DND-41 (cell line): Measurements from ENCODE around the gene SVIL.
"Not testable (repeated sequence)": the region's sequence is repeated elsewhere in the genome, so short reads cannot be mapped to it uniquely, and the experiment has no call there.

Experiments
- ATAC-seq: fragments of 200-7000 bp; cut with Tn5 transposase; 3 replicates; pipeline ENCODE4 v1.9.1; 2021; ENCODE audit warnings: low read depth; ENCODE audit not compliant: insufficient read depth
- DNase-seq: peaks from one replicate; pipeline ENCODE4 v3.0.0-alpha.2; 2020
- H2AFZ ChIP-seq: 2 replicates; pipeline ENCODE4 v1.6.0; 2012; ENCODE audit warnings: low read depth, low read length
- H3K27ac ChIP-seq: 2 replicates; pipeline ENCODE4 v1.5.1; 2012; ENCODE audit warnings: low read length, inconsistent platforms
- H3K27me3 ChIP-seq: fragments of 200-600 bp; sonication (generic); 2 replicates; pipeline ENCODE4 v1.6.0; 2012; ENCODE audit warnings: low read length, mild to moderate bottlenecking, inconsistent platforms; ENCODE audit not compliant: insufficient read depth, poor library complexity
- H3K36me3 ChIP-seq: 2 replicates; pipeline ENCODE4 v1.5.1; 2012; ENCODE audit warnings: low read length, inconsistent platforms; ENCODE audit not compliant: insufficient read depth
- H3K4me1 ChIP-seq: 2 replicates; pipeline ENCODE4 v1.5.1; 2012; ENCODE audit warnings: mild to moderate bottlenecking, low read length; ENCODE audit not compliant: insufficient read depth
- H3K4me2 ChIP-seq: 2 replicates; pipeline ENCODE4 v1.6.0; 2012; ENCODE audit warnings: mild to moderate bottlenecking, moderate library complexity, low read length, inconsistent platforms; ENCODE audit not compliant: insufficient read depth
- H3K4me3 ChIP-seq, 2 experiments: fragments of 200-600 bp in 1 of 2; shearing (Covaris generic) in 1 of 2; 2 replicates each; pipeline ENCODE4 v1.5.1; 2012 to 2016; ENCODE audit warnings: inconsistent platforms in 2 of 2, low read length in 2 of 2, mild to moderate bottlenecking in 2 of 2, low read depth in 1 of 2, moderate library complexity in 1 of 2
- H3K79me2 ChIP-seq: 2 replicates; pipeline ENCODE4 v1.6.0; 2012; ENCODE audit warnings: low read length, inconsistent platforms; ENCODE audit not compliant: insufficient read depth
- H3K9ac ChIP-seq: 2 replicates; pipeline ENCODE4 v1.6.0; 2012; ENCODE audit warnings: low read depth, mild to moderate bottlenecking, inconsistent platforms, low read length, moderate library complexity
- H3K9me3 ChIP-seq: 2 replicates; pipeline ENCODE4 v1.5.1; 2012; ENCODE audit warnings: low read length, moderate library complexity, mild to moderate bottlenecking, inconsistent platforms; ENCODE audit not compliant: insufficient read depth, severe bottlenecking
- H4K20me1 ChIP-seq: 2 replicates; pipeline ENCODE4 v1.6.0; 2012; ENCODE audit warnings: low read length; ENCODE audit not compliant: insufficient read depth
- EZH2 ChIP-seq: IDR thresholded peaks from 3 replicates; pipeline ENCODE4 v1.6.1; 2012; ENCODE audit warnings: borderline replicate concordance, low read depth, mild to moderate bottlenecking, moderate library complexity, low read length, inconsistent platforms; ENCODE audit not compliant: severe bottlenecking
- TF ChIP-seq, protein P1 (sequence below): IDR thresholded peaks from 2 replicates; pipeline ENCODE4 v1.5.1; 2012; ENCODE audit warnings: borderline replicate concordance, low read length, moderate library complexity, mild to moderate bottlenecking; ENCODE audit not compliant: poor library complexity, severe bottlenecking; ENCODE audit errors: extremely low read depth

SVIL gene

DNA sequence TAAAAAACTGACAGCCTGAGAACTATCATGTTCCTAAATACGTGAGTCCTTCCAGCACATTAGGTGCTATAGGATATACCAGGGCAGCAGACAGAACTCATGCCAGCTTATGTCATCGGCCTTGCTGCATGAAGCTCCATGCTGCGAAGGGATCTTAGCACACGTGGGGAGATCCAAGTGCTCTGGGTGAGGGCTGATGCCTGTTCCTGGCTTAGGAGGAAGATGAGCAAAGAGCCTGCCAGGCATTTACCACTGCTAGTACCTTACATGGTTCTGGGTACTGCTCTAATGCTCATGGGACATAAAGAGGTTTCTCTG, 43.2 kb downstream of the SVIL start:
- peaks cover 13% of the 10 kb centered on the region; the same call in 1 of the 2 replicates for H3K79me2 ChIP-seq
- ATAC-seq (no peak), DNase-seq (no peak)
- H3K27me3 ChIP-seq = no peaks in the 10 kb centered on the region
- no peak overlapping the region for H3K9ac ChIP-seq
- TF ChIP-seq EZH2 = no peak
- TF ChIP-seq, protein P1, sequence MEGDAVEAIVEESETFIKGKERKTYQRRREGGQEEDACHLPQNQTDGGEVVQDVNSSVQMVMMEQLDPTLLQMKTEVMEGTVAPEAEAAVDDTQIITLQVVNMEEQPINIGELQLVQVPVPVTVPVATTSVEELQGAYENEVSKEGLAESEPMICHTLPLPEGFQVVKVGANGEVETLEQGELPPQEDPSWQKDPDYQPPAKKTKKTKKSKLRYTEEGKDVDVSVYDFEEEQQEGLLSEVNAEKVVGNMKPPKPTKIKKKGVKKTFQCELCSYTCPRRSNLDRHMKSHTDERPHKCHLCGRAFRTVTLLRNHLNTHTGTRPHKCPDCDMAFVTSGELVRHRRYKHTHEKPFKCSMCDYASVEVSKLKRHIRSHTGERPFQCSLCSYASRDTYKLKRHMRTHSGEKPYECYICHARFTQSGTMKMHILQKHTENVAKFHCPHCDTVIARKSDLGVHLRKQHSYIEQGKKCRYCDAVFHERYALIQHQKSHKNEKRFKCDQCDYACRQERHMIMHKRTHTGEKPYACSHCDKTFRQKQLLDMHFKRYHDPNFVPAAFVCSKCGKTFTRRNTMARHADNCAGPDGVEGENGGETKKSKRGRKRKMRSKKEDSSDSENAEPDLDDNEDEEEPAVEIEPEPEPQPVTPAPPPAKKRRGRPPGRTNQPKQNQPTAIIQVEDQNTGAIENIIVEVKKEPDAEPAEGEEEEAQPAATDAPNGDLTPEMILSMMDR = no peak
- H2AFZ ChIP-seq = no peak overlapping the region
- peaks cover 17% of the 10 kb centered on the region for H4K20me1 ChIP-seq
- H3K4me3 ChIP-seq = no peak overlapping the region
- no peaks in the 10 kb centered on the region for H3K9me3 ChIP-seq
- no peak overlapping the region for H3K4me2 ChIP-seq
- peaks cover 20% of the 10 kb centered on the region for H3K4me1 ChIP-seq
- H3K27ac ChIP-seq = no peak overlapping the region
- H3K36me3 ChIP-seq = no peaks in the 10 kb centered on the region

DNA sequence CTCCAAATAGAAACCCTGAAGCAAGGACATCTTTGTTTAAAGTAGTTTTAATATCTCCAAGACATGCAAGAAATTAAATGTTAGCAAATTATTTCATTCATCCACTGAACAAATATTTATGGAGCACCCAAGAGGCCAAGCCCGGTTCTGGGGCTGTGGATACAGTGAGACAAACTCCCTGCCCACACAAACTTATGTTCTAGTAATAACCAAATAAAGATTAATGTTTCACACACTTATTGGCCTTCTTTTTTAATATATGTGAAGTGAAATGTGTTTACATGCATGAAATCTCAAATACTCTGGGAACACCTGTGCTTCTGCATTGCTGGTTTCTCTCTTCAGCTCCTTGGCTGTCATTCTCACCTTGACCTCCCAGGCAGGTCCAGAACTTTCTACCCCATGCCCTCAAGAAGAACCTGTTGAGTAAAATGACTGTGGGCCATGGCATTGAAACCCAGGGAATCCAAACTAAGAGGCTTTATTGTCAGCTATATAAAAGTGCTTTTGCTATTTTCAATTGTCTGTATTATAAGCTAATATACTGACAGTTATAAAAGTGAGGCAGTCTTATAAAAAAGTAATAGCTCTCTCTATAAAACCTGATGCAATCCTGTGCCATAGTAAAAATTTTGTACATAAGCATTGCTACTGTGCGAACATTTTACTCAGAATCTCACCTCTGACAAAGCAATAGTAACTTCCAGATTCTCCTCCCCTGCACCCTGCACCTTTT, 43.7 kb downstream of the SVIL start:
- Histone ChIP-seq H3K4me2 (peak overlapping the region; percentile 17; the same call in 1 of the 2 replicates), H3K79me2 (peaks cover 13% of the 10 kb centered on the region; the same call in 1 of the 2 replicates)
- TF ChIP-seq, protein P1 = no peak
- TF ChIP-seq EZH2 = no peak

DNA sequence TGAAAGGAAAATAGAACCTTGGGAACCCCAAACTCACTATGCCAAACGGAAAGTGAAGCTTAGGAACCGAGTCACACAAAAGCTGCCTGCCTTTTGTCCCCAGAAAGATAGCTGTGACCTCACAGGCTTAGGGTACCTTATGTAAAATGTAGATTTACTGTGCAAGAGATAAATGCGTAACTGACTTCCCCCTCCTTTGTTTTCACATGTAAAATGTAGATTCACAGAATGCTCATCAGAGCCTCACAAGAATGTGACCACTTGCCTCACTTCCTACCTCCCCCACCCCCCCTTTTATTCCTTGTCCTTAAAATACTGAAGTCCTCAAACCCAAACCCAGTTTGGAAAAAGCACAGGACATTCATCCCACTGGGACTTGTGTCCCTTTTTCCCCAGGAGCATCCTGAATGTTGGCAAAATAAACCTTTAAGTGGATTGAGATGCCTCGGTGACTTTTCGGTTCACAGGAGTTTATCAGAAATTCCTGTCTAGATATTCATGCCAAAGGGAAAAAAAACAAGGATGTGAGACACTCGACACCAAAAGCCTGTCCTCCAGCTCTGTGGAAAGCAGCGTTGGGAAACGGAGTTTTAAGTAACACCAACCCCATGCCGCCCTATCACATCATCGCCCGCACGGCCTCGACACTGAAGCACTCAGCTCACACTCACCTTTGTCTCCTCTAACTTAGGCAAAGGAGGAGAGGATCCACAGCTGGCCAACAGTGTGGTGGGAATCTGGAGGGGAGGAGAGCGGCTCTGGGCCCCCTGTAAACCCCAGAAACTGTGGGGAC, 45.9 kb downstream of the SVIL start:
- no peak for DNase-seq
- H4K20me1 ChIP-seq = peaks cover 11% of the 10 kb centered on the region; the same call in 1 of the 2 replicates

More for the DNA sequence above, 43.7 kb downstream of the SVIL start:
- peak overlapping the region; percentile 15; the same call in 1 of the 2 replicates for H3K9ac ChIP-seq
- no peak overlapping the region for H2AFZ ChIP-seq
- peak overlapping the region; percentile 3; the same call in 1 of the 2 replicates for H3K27ac ChIP-seq
- H3K4me1 ChIP-seq = peaks cover 20% of the 10 kb centered on the region
- no peak for DNase-seq
- no peak for ATAC-seq
- no peaks in the 10 kb centered on the region for H3K9me3 ChIP-seq
- H3K36me3 ChIP-seq = no peaks in the 10 kb centered on the region
- peaks cover 17% of the 10 kb centered on the region for H4K20me1 ChIP-seq
- H3K4me3 ChIP-seq = no peak overlapping the region
- H3K27me3 ChIP-seq = no peaks in the 10 kb centered on the region

DNA sequence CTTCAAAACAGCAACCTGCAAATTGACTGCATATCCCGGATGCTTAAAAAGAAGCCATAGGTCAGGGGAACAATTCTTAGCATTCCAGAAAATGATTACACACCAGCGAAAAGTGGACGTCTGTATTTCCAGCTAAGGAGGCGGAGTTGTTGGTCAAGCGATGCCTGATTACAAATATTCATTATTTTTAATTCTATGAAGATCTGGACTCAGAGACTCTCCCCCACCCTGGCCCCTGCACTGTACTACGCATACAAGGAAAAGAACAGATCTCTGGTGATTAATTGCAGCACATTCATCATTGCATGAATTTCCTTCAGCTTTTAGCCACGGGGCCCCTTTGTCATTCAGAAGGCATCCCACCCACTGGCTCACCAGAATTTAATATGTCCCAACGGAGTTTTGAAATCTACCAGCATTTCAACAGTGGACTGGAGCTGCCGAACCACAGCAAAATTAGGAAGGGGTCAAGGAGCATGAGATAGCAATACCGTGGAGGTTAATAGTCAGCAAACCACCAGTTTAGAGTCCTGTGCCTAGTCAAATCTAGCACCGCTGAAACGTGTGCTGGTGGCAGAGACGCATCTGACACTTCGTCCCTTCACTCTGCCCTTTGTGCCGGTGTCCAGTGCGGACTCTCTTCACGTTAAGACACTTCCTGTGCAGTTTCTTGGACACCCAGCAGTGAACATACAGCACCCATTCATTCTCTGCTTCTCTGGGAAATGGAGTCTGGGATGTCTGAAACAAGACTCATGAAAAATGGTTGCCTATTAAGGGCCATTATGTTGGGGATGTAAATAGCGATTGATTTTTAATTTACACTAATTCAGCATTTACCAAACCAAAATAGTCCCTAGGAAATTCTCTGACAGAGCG, 46.8 kb downstream of the SVIL start:
- not testable (repeated sequence) for ATAC-seq, H3K4me3 ChIP-seq, H2AFZ ChIP-seq, H3K4me2 ChIP-seq, H3K9ac ChIP-seq, DNase-seq, H3K36me3 ChIP-seq, H3K9me3 ChIP-seq, H3K27ac ChIP-seq, H3K27me3 ChIP-seq
- H3K79me2 ChIP-seq = peaks cover 13% of the 10 kb centered on the region; the same call in 1 of the 2 replicates
- peaks cover 20% of the 10 kb centered on the region for H3K4me1 ChIP-seq
- peaks cover 12% of the 10 kb centered on the region; the same call in 1 of the 2 replicates for H4K20me1 ChIP-seq

More for the DNA sequence above, 45.9 kb downstream of the SVIL start:
- no peak for ATAC-seq
- no peak overlapping the region for H3K4me3 ChIP-seq
- H3K27me3 ChIP-seq = no peaks in the 10 kb centered on the region
- no peak overlapping the region for H2AFZ ChIP-seq
- H3K4me1 ChIP-seq = peaks cover 20% of the 10 kb centered on the region
- H3K27ac ChIP-seq = no peak overlapping the region
- H3K9me3 ChIP-seq = no peaks in the 10 kb centered on the region
- H3K9ac ChIP-seq = no peak overlapping the region
- TF ChIP-seq EZH2 = no peak
- TF ChIP-seq, protein P1 = no peak
- no peak overlapping the region for H3K4me2 ChIP-seq
- no peaks in the 10 kb centered on the region for H3K36me3 ChIP-seq
- H3K79me2 ChIP-seq = peaks cover 13% of the 10 kb centered on the region; the same call in 1 of the 2 replicates

DNA sequence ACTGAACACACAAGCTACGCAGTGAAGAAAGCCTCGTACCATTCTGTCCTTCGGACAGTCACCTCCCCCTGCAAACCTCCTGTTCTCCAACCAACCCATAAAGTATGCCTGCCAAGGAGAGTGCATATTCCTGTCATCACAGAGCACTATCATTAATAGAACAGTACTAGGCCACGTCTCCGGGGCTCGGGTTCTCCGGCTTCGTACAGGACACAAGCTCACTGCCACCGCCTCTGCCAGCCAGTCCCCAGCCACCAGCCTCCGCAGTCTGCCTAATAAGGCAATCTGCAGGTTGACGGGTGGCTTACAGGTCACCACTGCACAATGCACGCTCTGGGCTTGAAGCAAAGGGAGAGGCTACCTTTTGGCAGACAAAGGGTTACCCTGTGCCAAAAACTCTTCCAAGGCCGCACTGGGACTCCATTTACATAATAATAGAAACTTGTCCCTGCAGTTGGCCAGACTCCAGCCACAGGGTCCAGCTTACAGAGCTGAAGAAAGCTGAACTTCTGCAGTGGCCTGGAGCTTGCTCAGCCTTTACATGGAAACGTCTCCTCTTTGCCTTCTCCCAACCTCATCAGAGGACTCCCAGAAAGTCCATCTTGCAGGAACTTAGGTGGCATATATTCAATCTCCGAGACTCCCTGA, 47.5 kb downstream of the SVIL start:
- Histone ChIP-seq H4K20me1 (peaks cover 12% of the 10 kb centered on the region; the same call in 1 of the 2 replicates), H3K79me2 (peaks cover 13% of the 10 kb centered on the region; the same call in 1 of the 2 replicates), H3K4me1 (peaks cover 20% of the 10 kb centered on the region)
- ATAC-seq, H3K4me3 ChIP-seq, H3K9ac ChIP-seq, H3K9me3 ChIP-seq, H3K27me3 ChIP-seq, H3K36me3 ChIP-seq, DNase-seq, H2AFZ ChIP-seq, H3K27ac ChIP-seq, H3K4me2 ChIP-seq: not testable (repeated sequence)
